NCI-H1694 (cell line): ENCODE results near the gene LRRN2.

Source experiments
- DNase-seq: peaks from one replicate; lab custom pipeline; 2025; lab: John Stamatoyannopoulos, UW

The LRRN2 gene

GRCh38 chr1:204600203-204600602 lies 85.3 kb downstream of the LRRN2 start:
- no peak for DNase-seq

- no peak for DNase-seq
These were observed 85.9 kb downstream of the LRRN2 start for GRCh38 chr1:204599596-204599995.

- DNase-seq, result no peak
These were observed 86.4 kb downstream of the LRRN2 start for GRCh38 chr1:204599098-204599497.

- DNase-seq, result no peak
These were observed 87.1 kb downstream of the LRRN2 start for GRCh38 chr1:204598319-204598969.

- peak; percentile 62 for DNase-seq
These were observed 93.1 kb downstream of the LRRN2 start for GRCh38 chr1:204592246-204592948.

GRCh38 chr1:204591473-204592090 lies 94.0 kb downstream of the LRRN2 start:
- DNase-seq, result no peak

- no peak for DNase-seq
These were observed 96.0 kb downstream of the LRRN2 start for GRCh38 chr1:204589409-204590038.

GRCh38 chr1:204588826-204589225 lies 96.7 kb downstream of the LRRN2 start:
- no peak for DNase-seq

GRCh38 chr1:204587621-204588020 lies 97.9 kb downstream of the LRRN2 start:
- peak; percentile 49 for DNase-seq

GRCh38 chr1:204584699-204585372 lies 100.7 kb downstream of the LRRN2 start:
- no peak for DNase-seq

- peak; percentile 79 for DNase-seq
These were observed 101.5 kb downstream of the LRRN2 start for GRCh38 chr1:204583909-204584632.

GRCh38 chr1:204581759-204582158 lies 103.8 kb downstream of the LRRN2 start:
- DNase-seq, result no peak

GRCh38 chr1:204580862-204581261 lies 104.7 kb downstream of the LRRN2 start:
- DNase-seq, result no peak

- no peak for DNase-seq
These were observed 105.9 kb downstream of the LRRN2 start for GRCh38 chr1:204579681-204580080.

GRCh38 chr1:204578867-204579664 lies 106.5 kb downstream of the LRRN2 start:
- DNase-seq, result no peak

- no peak for DNase-seq
These were observed 107.6 kb downstream of the LRRN2 start for GRCh38 chr1:204577794-204578478.

GRCh38 chr1:204576422-204576821 lies 109.1 kb downstream of the LRRN2 start:
- DNase-seq, result no peak

GRCh38 chr1:204575221-204576190 lies 110.0 kb downstream of the LRRN2 start:
- DNase-seq, result no peak

GRCh38 chr1:204574865-204575163 lies 110.7 kb downstream of the LRRN2 start:
- DNase-seq, result peak; percentile 34
